Activated B cell treated with CpG ODN at 0.5 μM for 24 hours (primary cell): Measurements from ENCODE around the gene GAK. TPM values are rescaled to one million over a fixed set of nuclear protein-coding genes. Genes with fewer than 3 reads are reported as not detected.
"Not testable (repeated sequence)": the region's sequence is repeated elsewhere in the genome, so short reads cannot be mapped to it uniquely, and the experiment has no call there.

ENCODE experiments used
- ATAC-seq: fragments of 200-7000 bp; cut with Tn5 transposase; one replicate; pipeline ENCODE4 v1.10.0; 2021; ENCODE audit warnings: low read depth, mild to moderate bottlenecking, moderate library complexity
- CTCF ChIA-PET: fragments of 350-600 bp; sonication (Branson Sonifier 250); formaldehyde crosslinking; loops from one replicate; lab custom pipeline; 2021; ENCODE audit warnings: antibody characterized with exemption; lab: Charles Lee
- POLR2A ChIA-PET: fragments of 350-600 bp; sonication (Branson Sonifier 250); formaldehyde crosslinking; loops from one replicate; lab custom pipeline; 2021; ENCODE audit warnings: antibody characterized with exemption; lab: Charles Lee
- DNase-seq: peaks from one replicate; pipeline ENCODE4 v3.0.0; 2022
- H3K27ac Mint-ChIP-seq: one replicate; pipeline ENCODE4 v1.8.0; 2020; ENCODE audit warnings: mixed read lengths
- H3K27me3 Mint-ChIP-seq: one replicate; pipeline ENCODE4 v1.8.0; 2021; ENCODE audit warnings: mixed read lengths
- H3K36me3 Mint-ChIP-seq: one replicate; pipeline ENCODE4 v1.8.0; 2021; ENCODE audit warnings: low read depth, mixed read lengths
- H3K4me1 Mint-ChIP-seq: one replicate; pipeline ENCODE4 v1.8.0; 2021; ENCODE audit warnings: mixed read lengths
- H3K4me3 Mint-ChIP-seq: one replicate; pipeline ENCODE4 v1.8.0; 2020; ENCODE audit warnings: mild to moderate bottlenecking, mixed read lengths
- H3K9me3 Mint-ChIP-seq: one replicate; pipeline ENCODE4 v1.8.0; 2020; ENCODE audit warnings: mixed read lengths
- CTCF ChIP-seq: fragments of 200-600 bp; IDR thresholded peaks from one replicate; pipeline ENCODE4 v1.8.0; 2022; ENCODE audit warnings: antibody characterized with exemption, mild to moderate bottlenecking
- intact Hi-C: fragments of 100-400 bp; cut with micrococcal nuclease; formaldehyde crosslinking; loops from one replicate; pipeline ENCODE4 v1.15.1; 2024
- total RNA-seq: library from RNA; stranded (reverse); gene quantifications from 2 replicates; pipeline ENCODE4 v1.2.3, GENCODE V29; 2022

Gene GAK
- total RNA-seq, 1 donor from 2014 or later, result 172 TPM

- POLR2A ChIA-PET, result no interaction called here
These were observed 118.2 kb downstream of the GAK start for GRCh38 chr4:813900-814299.

GRCh38 chr4:808860-809570 lies 123.1 kb downstream of the GAK start:
- H3K4me1 Mint-ChIP-seq, result no peaks in the 10 kb centered on the region
- ChIA-PET CTCF (no interaction called here), POLR2A (no interaction called here)
- intact Hi-C loops, result no loop called here
- no peak for TF ChIP-seq CTCF
- ATAC-seq (no peak), DNase-seq (no peak)
- H3K4me3 Mint-ChIP-seq, result no peak overlapping the region
- H3K36me3 Mint-ChIP-seq, result no peaks in the 10 kb centered on the region
- peaks cover 26% of the 10 kb centered on the region for H3K27me3 Mint-ChIP-seq
- no peaks in the 10 kb centered on the region for H3K9me3 Mint-ChIP-seq
- H3K27ac Mint-ChIP-seq, result no peak overlapping the region

More at GRCh38 chr4:813900-814299, 118.2 kb downstream of the GAK start:
- no peak for TF ChIP-seq CTCF
- CTCF ChIA-PET, result no interaction called here
- intact Hi-C loops, result no loop called here
- Mint-ChIP-seq H3K4me1 (no peaks in the 10 kb centered on the region), H3K9me3 (no peaks in the 10 kb centered on the region), H3K36me3 (no peaks in the 10 kb centered on the region), H3K27ac (no peak overlapping the region), H3K27me3 (peaks cover 38% of the 10 kb centered on the region), H3K4me3 (no peak overlapping the region)
- ATAC-seq (no peak), DNase-seq (no peak)

GRCh38 chr4:807792-808191 lies 124.3 kb downstream of the GAK start:
- peaks cover 15% of the 10 kb centered on the region for H3K27me3 Mint-ChIP-seq

GRCh38 chr4:806979-807378 lies 125.1 kb downstream of the GAK start:
- H3K4me1 Mint-ChIP-seq, POLR2A ChIA-PET: not testable (repeated sequence)

More at GRCh38 chr4:807792-808191, 124.3 kb downstream of the GAK start:
- intact Hi-C loops, result no loop called here
- H3K27ac Mint-ChIP-seq, result no peak overlapping the region
- H3K4me3 Mint-ChIP-seq, result no peak overlapping the region
- no peak for ATAC-seq
- H3K36me3 Mint-ChIP-seq, result no peaks in the 10 kb centered on the region
- H3K9me3 Mint-ChIP-seq, result no peaks in the 10 kb centered on the region
- ChIA-PET POLR2A (no interaction called here), CTCF (no interaction called here)
- no peaks in the 10 kb centered on the region for H3K4me1 Mint-ChIP-seq
- no peak for DNase-seq
- no peak for TF ChIP-seq CTCF

GRCh38 chr4:804804-805203 lies 127.3 kb downstream of the GAK start:
- peaks cover 3% of the 10 kb centered on the region for H3K9me3 Mint-ChIP-seq
- no peak overlapping the region for H3K27ac Mint-ChIP-seq
- DNase-seq (no peak), ATAC-seq (no peak)
- no peaks in the 10 kb centered on the region for H3K4me1 Mint-ChIP-seq
- ChIA-PET POLR2A (no interaction called here), CTCF (no interaction called here)
- H3K27me3 Mint-ChIP-seq, result peaks cover 8% of the 10 kb centered on the region
- TF ChIP-seq CTCF, result no peak
- no peaks in the 10 kb centered on the region for H3K36me3 Mint-ChIP-seq
- intact Hi-C loops, result no loop called here
- no peak overlapping the region for H3K4me3 Mint-ChIP-seq

More at GRCh38 chr4:806979-807378, 125.1 kb downstream of the GAK start:
- ATAC-seq, CTCF ChIA-PET, H3K9me3 Mint-ChIP-seq, H3K4me3 Mint-ChIP-seq, DNase-seq, H3K27ac Mint-ChIP-seq, intact Hi-C loops, H3K36me3 Mint-ChIP-seq: not testable (repeated sequence)
- peaks cover 12% of the 10 kb centered on the region for H3K27me3 Mint-ChIP-seq

GRCh38 chr4:803884-804283 lies 128.2 kb downstream of the GAK start:
- DNase-seq, result no peak
- Mint-ChIP-seq H3K4me1 (peaks cover 3% of the 10 kb centered on the region), H3K4me3 (no peak overlapping the region), H3K36me3 (no peaks in the 10 kb centered on the region), H3K27ac (no peak overlapping the region), H3K9me3 (peaks cover 3% of the 10 kb centered on the region), H3K27me3 (peaks cover 12% of the 10 kb centered on the region)
- CTCF ChIA-PET, result no interaction called here
- POLR2A ChIA-PET, result no interaction called here
- TF ChIP-seq CTCF, result no peak
- intact Hi-C loops, result no loop called here
- ATAC-seq, result no peak
